H54 (cell line): Measurements from ENCODE around the gene WDR87.
"Not testable (repeated sequence)": the region's sequence is repeated elsewhere in the genome, so short reads cannot be mapped to it uniquely, and the experiment has no call there.

ENCODE experiments used
- DNase-seq: peaks from one replicate; pipeline ENCODE4 v3.0.0; 2011; ENCODE audit warnings: low spot score, mixed read lengths; ENCODE audit not compliant: insufficient read length
- FAIRE-seq: peaks from 3 replicates; lab custom pipeline; 2011; peaks lifted over from hg19 to GRCh38; lab: Jason Lieb, UNC
- POLR2A ChIP-seq: IDR thresholded peaks from 2 replicates; pipeline ENCODE4 v1.6.1; 2011; ENCODE audit warnings: low read depth, mild to moderate bottlenecking, low read length

Gene WDR87

GRCh38 chr19:37936886-37937285 is 30.5 kb upstream of the WDR87 start:
- no peak for DNase-seq
- no peak for TF ChIP-seq POLR2A
- FAIRE-seq = no peak

- DNase-seq (no peak), FAIRE-seq (no peak)
- TF ChIP-seq POLR2A = no peak
Observed at GRCh38 chr19:37936166-37936565, 29.8 kb upstream of the WDR87 start.

- no peak for TF ChIP-seq POLR2A
- DNase-seq = no peak
- no peak for FAIRE-seq
Observed at GRCh38 chr19:37935341-37935740, 28.9 kb upstream of the WDR87 start.

GRCh38 chr19:37933937-37934358 is 27.6 kb upstream of the WDR87 start:
- TF ChIP-seq POLR2A = no peak
- FAIRE-seq = no peak
- DNase-seq = peak; percentile 60

- DNase-seq (peak; percentile 88), FAIRE-seq (peak; percentile 88)
- TF ChIP-seq POLR2A = no peak
Observed at GRCh38 chr19:37932985-37933936, 26.9 kb upstream of the WDR87 start.

GRCh38 chr19:37931881-37932655 is 25.7 kb upstream of the WDR87 start:
- DNase-seq (peak; percentile 75), FAIRE-seq (no peak)
- TF ChIP-seq POLR2A = no peak

GRCh38 chr19:37930416-37930815 is 24.0 kb upstream of the WDR87 start:
- no peak for FAIRE-seq
- no peak for TF ChIP-seq POLR2A

GRCh38 chr19:37929355-37929923 is 23.0 kb upstream of the WDR87 start:
- no peak for TF ChIP-seq POLR2A
- DNase-seq = no peak
- FAIRE-seq = no peak

More at GRCh38 chr19:37930416-37930815, 24.0 kb upstream of the WDR87 start:
- peak; percentile 35 for DNase-seq

- TF ChIP-seq POLR2A = no peak
- FAIRE-seq = no peak
- DNase-seq = no peak
Observed at GRCh38 chr19:37928527-37929286, 22.3 kb upstream of the WDR87 start.

GRCh38 chr19:37926711-37927110 is 20.3 kb upstream of the WDR87 start:
- no peak for TF ChIP-seq POLR2A
- FAIRE-seq (no peak), DNase-seq (no peak)

- peak; percentile 58 for DNase-seq
- no peak for TF ChIP-seq POLR2A
- FAIRE-seq = no peak
Observed at GRCh38 chr19:37926255-37926654, 19.9 kb upstream of the WDR87 start.

- no peak for DNase-seq
- no peak for FAIRE-seq
- TF ChIP-seq POLR2A = no peak
Observed at GRCh38 chr19:37925212-37925611, 18.8 kb upstream of the WDR87 start.

- not testable (repeated sequence) for DNase-seq, FAIRE-seq
Observed at GRCh38 chr19:37924573-37924972, 18.2 kb upstream of the WDR87 start.
